Endothelial cell of umbilical vein (primary cell): ENCODE measurements around the gene COL9A3. TPM values are rescaled to one million over a fixed set of nuclear protein-coding genes. Genes with fewer than 3 reads are reported as not detected.

ENCODE experiments used
- BruUV-seq: library from RNA; stranded (reverse); fragments of 400-500 nt; replicated peaks from 2 replicates; lab custom pipeline; 2021; lab: Mats Ljungman, UMichigan
- CTCF ChIA-PET: fragments of 300-600, 350-600 bp; sonication (Branson Sonifier 250); formaldehyde crosslinking; loops from one replicate; lab custom pipeline; 2021; ENCODE audit warnings: antibody characterized with exemption, inconsistent platforms; lab: Charles Lee
- POLR2A ChIA-PET: fragments of 300-600, 350-600 bp; sonication (Branson Sonifier 250); formaldehyde crosslinking; loops from one replicate; lab custom pipeline; 2021; ENCODE audit warnings: antibody characterized with exemption, inconsistent platforms; lab: Charles Lee
- DNase-seq: peaks from one replicate; pipeline ENCODE4 v3.0.0-alpha.2; 2011; ENCODE audit warnings: low read depth, low spot score
- FAIRE-seq: peaks from 2 replicates; lab custom pipeline; 2011; peaks lifted over from hg19 to GRCh38; lab: Jason Lieb, UNC
- H2AFZ ChIP-seq: 2 replicates; pipeline ENCODE4 v1.6.0; 2012; ENCODE audit warnings: low read depth, low read length, control low read depth, inconsistent platforms
- H3K27ac ChIP-seq: 2 replicates; pipeline ENCODE4 v1.5.1; 2011; ENCODE audit warnings: low read depth, mild to moderate bottlenecking, control low read depth, low read length, moderate library complexity; ENCODE audit not compliant: insufficient read depth
- H3K27me3 ChIP-seq, 2 experiments: 2 replicates each; pipeline versions ENCODE4 v1.6.0 to v1.6.1; 2011; ENCODE audit warnings: low read length in 2 of 2, mixed read lengths in 1 of 2; ENCODE audit not compliant: control insufficient read depth in 2 of 2, insufficient read depth in 2 of 2
- H3K36me3 ChIP-seq, 2 experiments: 2 replicates in 1 of 2; 3 replicates in 1 of 2; pipeline ENCODE4 v1.5.1; 2011; ENCODE audit warnings: low read length in 2 of 2, mild to moderate bottlenecking in 1 of 2, moderate library complexity in 1 of 2; ENCODE audit not compliant: control insufficient read depth in 2 of 2, insufficient read depth in 2 of 2; ENCODE audit errors: extremely low read depth in 1 of 2
- H3K4me1 ChIP-seq: 3 replicates; pipeline ENCODE4 v1.5.1; 2011; ENCODE audit warnings: mild to moderate bottlenecking, low read length; ENCODE audit not compliant: control insufficient read depth, insufficient read depth; ENCODE audit errors: extremely low read depth
- H3K4me2 ChIP-seq: 2 replicates; pipeline ENCODE4 v1.6.1; 2011; ENCODE audit warnings: low read length, control low read depth, mixed read lengths; ENCODE audit not compliant: insufficient read depth
- H3K4me3 ChIP-seq, 3 experiments: fragments of 200-600 bp in 1 of 3; sonication (generic), shearing (Covaris generic) in 1 of 3; replicated peaks in 1 of 3; 2 replicates each; pipeline ENCODE4 v1.5.1; 2011 to 2016; ENCODE audit warnings: control low read depth in 3 of 3, low read length in 3 of 3, mild to moderate bottlenecking in 2 of 3, inconsistent platforms in 1 of 3, low read depth in 1 of 3, moderate library complexity in 1 of 3; ENCODE audit not compliant: insufficient read depth in 1 of 3
- H3K79me2 ChIP-seq: 2 replicates; pipeline ENCODE4 v1.6.0; 2012; ENCODE audit warnings: low read length, inconsistent platforms; ENCODE audit not compliant: control insufficient read depth, insufficient read depth
- H3K9ac ChIP-seq: replicated peaks from 2 replicates; pipeline ENCODE3; 2011; ENCODE audit warnings: low read length, control low read depth; ENCODE audit not compliant: insufficient read depth; ENCODE audit errors: extremely low read depth
- H3K9me1 ChIP-seq: replicated peaks from 3 replicates; pipeline ENCODE4 v1.6.0; 2011; ENCODE audit warnings: mild to moderate bottlenecking, low read length; ENCODE audit not compliant: control insufficient read depth, insufficient read depth; ENCODE audit errors: extremely low read depth
- H3K9me3 ChIP-seq: replicated peaks from 2 replicates; pipeline ENCODE4 v1.5.1; 2012; ENCODE audit warnings: low read length, inconsistent platforms; ENCODE audit not compliant: control insufficient read depth, insufficient read depth
- H4K20me1 ChIP-seq: replicated peaks from 2 replicates; pipeline ENCODE3; 2011; ENCODE audit warnings: mild to moderate bottlenecking, low read length; ENCODE audit not compliant: control insufficient read depth, insufficient read depth; ENCODE audit errors: extremely low read depth
- EZH2 ChIP-seq: IDR thresholded peaks from 2 replicates; pipeline ENCODE4 v1.6.1; 2012; ENCODE audit warnings: borderline replicate concordance, low read depth, mild to moderate bottlenecking, moderate library complexity, low read length, inconsistent platforms; ENCODE audit not compliant: severe bottlenecking
- FOS ChIP-seq: IDR thresholded peaks from 2 replicates; pipeline ENCODE4 v1.6.1; 2011; ENCODE audit warnings: mild to moderate bottlenecking, low read length, moderate library complexity, borderline replicate concordance; ENCODE audit not compliant: insufficient read depth
- GATA2 ChIP-seq: IDR thresholded peaks from 2 replicates; pipeline ENCODE4 v1.7.0; 2011; ENCODE audit warnings: low read depth, mild to moderate bottlenecking, moderate library complexity, mixed read lengths, low read length; ENCODE audit not compliant: insufficient read length, insufficient read depth
- JUN ChIP-seq: IDR thresholded peaks from 2 replicates; pipeline ENCODE4 v1.6.1; 2011; ENCODE audit warnings: borderline replicate concordance, low read depth; ENCODE audit not compliant: insufficient read length, insufficient read depth
- MYC ChIP-seq: IDR thresholded peaks from one replicate; pipeline ENCODE4 v1.6.1; 2011; ENCODE audit warnings: mild to moderate bottlenecking, low read depth, low read length
- POLR2A ChIP-seq: IDR thresholded peaks from 2 replicates; pipeline ENCODE4 v1.6.1; 2012; ENCODE audit warnings: low read depth, mild to moderate bottlenecking, control low read depth, low read length
- POLR2AphosphoS5 ChIP-seq: IDR thresholded peaks from 2 replicates; pipeline ENCODE4 v1.6.1; 2012; ENCODE audit warnings: low read depth, mild to moderate bottlenecking, control low read depth, low read length, moderate library complexity; ENCODE audit not compliant: insufficient read depth
- dilution Hi-C: fragments of 300-500 bp; cut with MboI; formaldehyde crosslinking; loops from one replicate; pipeline ENCODE4 v1.15.0; 2019; ENCODE audit warnings: low sequenced_read_pairs; ENCODE audit not compliant: extremely low pct_ligation_motif_present
- intact Hi-C: fragments of 100-400 bp; cut with micrococcal nuclease; formaldehyde crosslinking; loops from one replicate; pipeline ENCODE4 v1.10.0; 2022
- polyA plus RNA-seq, 4 experiments: library from polyadenylated mRNA; depleted of rRNA in 3 of 4; stranded (reverse) in 3 of 4; unstranded in 1 of 4; fragments of >200 nt; gene quantifications; 2 replicates each; pipeline versions ENCODE4 v1.2.1 to v1.2.3, GENCODE V29; 2011 to 2012; ENCODE audit warnings: missing spikeins in 1 of 4
- total RNA-seq: library from RNA; stranded (reverse); gene quantifications from 2 replicates; pipeline ENCODE4 v1.2.3, GENCODE V29; 2021
- TF ChIP-seq, protein P1 (sequence below): IDR thresholded peaks from 2 replicates; pipeline ENCODE4 v1.6.1; 2011; ENCODE audit not compliant: insufficient read depth, insufficient read length
- TF ChIP-seq, protein P2 (sequence below), 2 donors: IDR thresholded peaks; 1 replicate in 1 of 2; 2 replicates in 1 of 2; pipeline ENCODE4 v1.5.1; 2011; ENCODE audit warnings: low read length in 2 of 2, mild to moderate bottlenecking in 2 of 2, moderate library complexity in 2 of 2, control low read depth in 1 of 2, inconsistent platforms in 1 of 2, low read depth in 1 of 2; ENCODE audit not compliant: insufficient read depth in 1 of 2; ENCODE audit errors: extremely low read depth in 1 of 2

The COL9A3 gene
- total and polyA plus RNA-seq, 2 donors (not counting 3 experiments of a cell fraction or from before 2014, with no cell fraction given) = 0.46 to 0.60 TPM

DNA sequence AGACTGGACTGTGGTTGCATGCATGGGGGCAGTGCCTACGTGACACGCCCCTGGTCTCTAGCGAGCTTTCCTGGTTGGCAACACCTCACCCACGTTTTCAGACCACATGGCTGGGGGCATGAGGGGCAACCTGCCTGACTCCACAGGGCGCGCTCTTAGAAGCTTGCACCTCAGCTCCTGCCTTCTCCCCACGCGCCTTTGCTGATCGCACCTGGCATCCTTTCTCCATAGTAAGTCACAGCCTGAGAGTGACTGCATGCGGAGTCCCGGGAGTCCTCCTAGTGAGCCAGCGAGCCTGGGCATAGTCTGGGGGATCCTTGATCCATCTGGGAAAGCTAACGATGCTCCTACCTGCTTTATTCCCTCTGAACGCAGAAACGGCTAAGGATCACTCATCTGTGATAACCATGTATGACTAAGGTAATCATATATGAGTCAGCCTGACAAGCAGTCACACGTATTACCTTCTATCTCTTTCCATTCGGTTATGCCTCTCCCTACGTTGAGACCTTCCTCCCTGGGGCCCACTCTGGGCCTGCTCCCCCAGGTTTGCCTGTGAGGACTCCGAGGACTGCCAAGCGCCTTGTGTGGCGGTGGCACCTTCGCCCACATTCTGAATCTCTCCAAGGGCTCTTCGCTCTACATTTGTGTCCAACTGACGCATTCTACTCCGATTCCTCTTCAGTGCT lies 40.2 kb downstream of the COL9A3 start:
- Histone ChIP-seq H3K4me3 (no peak overlapping the region), H3K27ac (no peak overlapping the region), H2AFZ (no peak overlapping the region), H3K79me2 (peaks cover 16% of the 10 kb centered on the region), H3K4me1 (peaks cover 10% of the 10 kb centered on the region), H3K36me3 (peaks cover 3 to 12% of the 10 kb centered on the region in 2 experiments), H3K9me3 (no peaks in the 10 kb centered on the region), H3K9ac (no peak overlapping the region), H3K9me1 (no peaks in the 10 kb centered on the region), H3K4me2 (no peak overlapping the region), H3K27me3 (no peaks in the 10 kb centered on the region), H4K20me1 (no peaks in the 10 kb centered on the region)
- no peak for FAIRE-seq
- TF ChIP-seq POLR2A = no peak
- TF ChIP-seq MYC = no peak
- no peak for TF ChIP-seq FOS
- TF ChIP-seq GATA2 = no peak
- no peak for TF ChIP-seq EZH2
- no peak for TF ChIP-seq JUN
- TF ChIP-seq, protein P1, sequence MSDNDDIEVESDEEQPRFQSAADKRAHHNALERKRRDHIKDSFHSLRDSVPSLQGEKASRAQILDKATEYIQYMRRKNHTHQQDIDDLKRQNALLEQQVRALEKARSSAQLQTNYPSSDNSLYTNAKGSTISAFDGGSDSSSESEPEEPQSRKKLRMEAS = no peak
- TF ChIP-seq, protein P2, sequence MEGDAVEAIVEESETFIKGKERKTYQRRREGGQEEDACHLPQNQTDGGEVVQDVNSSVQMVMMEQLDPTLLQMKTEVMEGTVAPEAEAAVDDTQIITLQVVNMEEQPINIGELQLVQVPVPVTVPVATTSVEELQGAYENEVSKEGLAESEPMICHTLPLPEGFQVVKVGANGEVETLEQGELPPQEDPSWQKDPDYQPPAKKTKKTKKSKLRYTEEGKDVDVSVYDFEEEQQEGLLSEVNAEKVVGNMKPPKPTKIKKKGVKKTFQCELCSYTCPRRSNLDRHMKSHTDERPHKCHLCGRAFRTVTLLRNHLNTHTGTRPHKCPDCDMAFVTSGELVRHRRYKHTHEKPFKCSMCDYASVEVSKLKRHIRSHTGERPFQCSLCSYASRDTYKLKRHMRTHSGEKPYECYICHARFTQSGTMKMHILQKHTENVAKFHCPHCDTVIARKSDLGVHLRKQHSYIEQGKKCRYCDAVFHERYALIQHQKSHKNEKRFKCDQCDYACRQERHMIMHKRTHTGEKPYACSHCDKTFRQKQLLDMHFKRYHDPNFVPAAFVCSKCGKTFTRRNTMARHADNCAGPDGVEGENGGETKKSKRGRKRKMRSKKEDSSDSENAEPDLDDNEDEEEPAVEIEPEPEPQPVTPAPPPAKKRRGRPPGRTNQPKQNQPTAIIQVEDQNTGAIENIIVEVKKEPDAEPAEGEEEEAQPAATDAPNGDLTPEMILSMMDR (IDR thresholded peaks at IDR 0.05; ENCODE audit: extremely low read depth in 1 of 2, insufficient read depth in 1 of 2, low read depth in 1 of 2, low read length in 2 of 2) = no peak
- TF ChIP-seq POLR2AphosphoS5 = no peak
- no peak for DNase-seq
- dilution Hi-C loops (no loop called here), intact Hi-C loops (no loop called here)
- no TSS peak for BruUV-seq
- ChIA-PET POLR2A (no interaction called here), CTCF (no interaction called here)
